ENCODE measurements around the gene COL5A1. TPM values are rescaled to one million over a fixed set of nuclear protein-coding genes. Genes with fewer than 3 reads are reported as not detected.

COL5A1 gene
- total RNA-seq, 2 experiments from 2014 or later, result 0.12 to 0.19 TPM

DNA sequence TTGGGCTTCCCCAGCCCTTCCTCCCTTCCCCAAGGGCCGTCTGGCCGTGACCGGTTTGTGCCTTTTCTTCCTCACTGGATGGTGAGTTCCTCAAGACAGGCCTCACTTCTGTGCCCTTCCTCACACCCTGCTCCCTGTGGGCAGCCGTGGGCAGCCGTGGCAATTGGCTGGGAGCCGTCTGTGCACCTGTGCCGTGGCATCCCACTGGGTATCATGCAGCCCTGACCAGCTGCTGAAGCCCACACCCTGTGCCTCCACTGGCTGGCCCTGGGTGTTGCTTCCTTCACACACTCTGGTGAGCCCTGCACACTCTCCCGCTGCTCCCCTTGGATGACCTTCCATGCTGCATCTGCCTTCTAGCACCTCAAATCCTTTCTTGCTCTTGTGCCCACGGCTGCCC lies 100.2 kb downstream of the COL5A1 start:
- no peaks in the 10 kb centered on the region for H3K9me3 Mint-ChIP-seq

DNA sequence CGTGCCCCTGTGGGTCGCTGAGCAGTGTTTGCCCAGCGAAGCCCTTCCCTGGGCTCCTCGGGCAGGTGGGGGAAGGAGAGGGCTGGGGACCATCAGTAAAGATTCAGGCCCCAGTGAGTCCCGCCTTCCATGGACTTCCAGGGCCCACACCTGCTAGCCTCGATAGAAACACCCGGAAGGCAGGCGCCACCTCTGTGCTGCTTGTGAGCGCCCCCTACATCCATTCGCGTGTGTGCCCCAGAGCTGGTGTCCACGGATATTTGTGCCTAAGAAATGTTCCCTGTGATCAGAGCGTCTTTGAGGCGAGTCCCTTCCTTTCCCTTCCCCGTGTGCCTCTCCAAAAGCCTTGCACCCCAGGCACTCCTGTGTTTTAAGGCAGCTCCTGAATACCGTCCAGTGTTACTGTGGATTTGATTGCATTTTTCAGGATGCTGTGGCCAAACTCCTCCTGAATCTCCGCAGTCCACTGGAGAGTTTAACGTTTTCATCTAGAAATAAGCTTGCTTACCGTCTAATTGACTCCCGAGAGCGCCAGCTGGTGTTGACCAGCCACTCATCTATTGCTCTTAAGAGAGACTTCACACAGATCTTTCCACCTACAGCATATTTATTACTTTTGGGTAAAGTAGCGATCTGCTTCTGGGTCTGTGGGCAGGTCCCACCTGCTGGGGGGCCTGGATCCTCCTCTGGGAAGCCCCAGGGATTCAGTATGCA lies 101.4 kb downstream of the COL5A1 start:
- H3K4me3 Mint-ChIP-seq, result no peak overlapping the region
- no peak overlapping the region for H3K27ac Mint-ChIP-seq
- no peak for DNase-seq
- no peaks in the 10 kb centered on the region for H3K4me1 Mint-ChIP-seq (ENCODE audit: low read depth)
- H3K27me3 Mint-ChIP-seq, result no peaks in the 10 kb centered on the region
- no peaks in the 10 kb centered on the region for H3K36me3 Mint-ChIP-seq
- CTCF ChIA-PET, result interaction anchor here (0.6 kb wide), 1 partner anchor 1561 kb away, joined by 3 read pairs; no protein-coding TSS in a partner anchor
- H3K9me3 Mint-ChIP-seq, result peaks cover 7% of the 10 kb centered on the region
- intact Hi-C loops (cut with micrococcal nuclease), result no loop called here
- POLR2A ChIA-PET, result no interaction called here

More for the DNA sequence above, 100.2 kb downstream of the COL5A1 start:
- no peaks in the 10 kb centered on the region for H3K27me3 Mint-ChIP-seq
- no peak overlapping the region for H3K4me3 Mint-ChIP-seq
- H3K36me3 Mint-ChIP-seq, result no peaks in the 10 kb centered on the region
- CTCF ChIA-PET, result no interaction called here
- intact Hi-C loops (cut with micrococcal nuclease), result no loop called here
- POLR2A ChIA-PET, result no interaction called here
- no peak for DNase-seq
- H3K4me1 Mint-ChIP-seq (ENCODE audit: low read depth), result no peaks in the 10 kb centered on the region
- no peak overlapping the region for H3K27ac Mint-ChIP-seq

- Mint-ChIP-seq H3K27ac (no peak overlapping the region), H3K36me3 (no peaks in the 10 kb centered on the region), H3K27me3 (no peaks in the 10 kb centered on the region), H3K4me1 (ENCODE audit: low read depth) (no peaks in the 10 kb centered on the region), H3K4me3 (no peak overlapping the region), H3K9me3 (peaks cover 12% of the 10 kb centered on the region)
- ChIA-PET POLR2A (no interaction called here), CTCF (no interaction called here)
- intact Hi-C loops (cut with micrococcal nuclease), result no loop called here
- no peak for DNase-seq
Measured at GRCh38 chr9:134743853-134744252, 102.2 kb downstream of the COL5A1 start.

DNA sequence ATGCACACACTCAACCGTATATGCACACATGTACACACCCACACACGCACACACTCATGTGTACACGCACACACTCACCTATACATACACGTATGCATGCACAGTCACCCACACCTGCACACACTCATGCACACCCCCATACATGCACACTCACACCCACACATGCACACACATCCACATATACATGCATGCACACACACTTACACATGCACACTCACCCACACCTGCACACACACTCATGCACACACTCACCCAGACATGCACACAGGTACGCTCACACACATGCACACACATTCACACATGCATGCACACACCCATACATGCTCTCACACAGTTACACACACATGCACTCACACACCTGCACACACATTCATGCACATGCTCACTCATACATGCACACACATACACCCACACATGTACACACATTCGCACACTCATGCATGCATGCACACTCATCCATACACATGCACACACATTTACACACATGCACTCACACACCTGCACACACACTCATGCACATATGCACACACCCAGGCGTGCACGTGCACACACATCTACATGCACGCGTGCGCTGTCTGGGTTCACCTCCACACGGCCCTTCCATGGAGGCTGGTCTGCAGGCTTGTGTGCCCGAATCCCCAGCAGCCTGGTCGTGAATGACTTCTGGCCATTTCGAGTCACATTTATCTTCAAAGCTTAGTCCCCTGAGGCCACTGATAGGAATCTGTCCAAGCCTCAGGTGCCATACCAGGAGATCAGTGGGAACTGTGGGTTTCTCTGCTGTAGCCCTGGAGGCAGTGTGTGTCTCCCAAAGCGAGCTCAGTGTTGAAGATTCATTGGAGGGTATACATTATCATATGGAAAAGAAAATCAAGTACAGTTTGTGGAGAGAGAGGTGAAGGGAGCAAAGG lies 103.0 kb downstream of the COL5A1 start:
- Mint-ChIP-seq H3K9me3 (peaks cover 12% of the 10 kb centered on the region), H3K4me1 (ENCODE audit: low read depth) (no peaks in the 10 kb centered on the region), H3K4me3 (no peak overlapping the region), H3K27ac (no peak overlapping the region), H3K36me3 (no peaks in the 10 kb centered on the region), H3K27me3 (no peaks in the 10 kb centered on the region)
- ChIA-PET POLR2A (no interaction called here), CTCF (no interaction called here)
- DNase-seq, result no peak
- intact Hi-C loops (cut with micrococcal nuclease), result no loop called here

GRCh38 chr9:134747951-134748489 lies 106.4 kb downstream of the COL5A1 start:
- POLR2A ChIA-PET, result no interaction called here
- no peaks in the 10 kb centered on the region for H3K36me3 Mint-ChIP-seq
- no peaks in the 10 kb centered on the region for H3K4me1 Mint-ChIP-seq (ENCODE audit: low read depth)
- no peak overlapping the region for H3K27ac Mint-ChIP-seq
- no peak for DNase-seq
- CTCF ChIA-PET, result no interaction called here
- no peaks in the 10 kb centered on the region for H3K27me3 Mint-ChIP-seq
- intact Hi-C loops (cut with micrococcal nuclease), result no loop called here
- H3K9me3 Mint-ChIP-seq, result peaks cover 12% of the 10 kb centered on the region
- H3K4me3 Mint-ChIP-seq, result no peak overlapping the region

DNA sequence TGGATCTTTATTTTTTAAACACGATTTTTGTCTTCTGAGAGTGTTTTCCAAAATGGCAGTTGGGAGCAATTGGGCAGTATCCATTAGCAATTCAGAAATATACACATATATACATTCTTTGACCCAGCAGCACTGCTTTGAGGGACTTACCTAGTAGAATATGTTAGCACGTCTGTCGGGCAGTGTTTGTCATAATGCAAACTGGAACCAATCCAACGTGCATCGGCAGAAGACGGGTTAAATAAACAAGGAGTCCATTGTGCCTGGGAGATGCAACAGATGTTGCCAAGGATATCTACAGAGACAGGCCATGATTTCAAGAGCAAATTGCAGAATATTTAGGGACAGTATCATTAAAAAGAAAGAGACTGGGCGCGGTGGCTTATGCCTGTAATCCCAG lies 107.0 kb downstream of the COL5A1 start:
- intact Hi-C loops (cut with micrococcal nuclease), result no loop called here
- Mint-ChIP-seq H3K27me3 (no peaks in the 10 kb centered on the region), H3K27ac (no peak overlapping the region), H3K36me3 (no peaks in the 10 kb centered on the region), H3K4me3 (no peak overlapping the region), H3K9me3 (peaks cover 12% of the 10 kb centered on the region), H3K4me1 (ENCODE audit: low read depth) (no peaks in the 10 kb centered on the region)
- CTCF ChIA-PET, result no interaction called here
- no peak for DNase-seq
- POLR2A ChIA-PET, result no interaction called here

DNA sequence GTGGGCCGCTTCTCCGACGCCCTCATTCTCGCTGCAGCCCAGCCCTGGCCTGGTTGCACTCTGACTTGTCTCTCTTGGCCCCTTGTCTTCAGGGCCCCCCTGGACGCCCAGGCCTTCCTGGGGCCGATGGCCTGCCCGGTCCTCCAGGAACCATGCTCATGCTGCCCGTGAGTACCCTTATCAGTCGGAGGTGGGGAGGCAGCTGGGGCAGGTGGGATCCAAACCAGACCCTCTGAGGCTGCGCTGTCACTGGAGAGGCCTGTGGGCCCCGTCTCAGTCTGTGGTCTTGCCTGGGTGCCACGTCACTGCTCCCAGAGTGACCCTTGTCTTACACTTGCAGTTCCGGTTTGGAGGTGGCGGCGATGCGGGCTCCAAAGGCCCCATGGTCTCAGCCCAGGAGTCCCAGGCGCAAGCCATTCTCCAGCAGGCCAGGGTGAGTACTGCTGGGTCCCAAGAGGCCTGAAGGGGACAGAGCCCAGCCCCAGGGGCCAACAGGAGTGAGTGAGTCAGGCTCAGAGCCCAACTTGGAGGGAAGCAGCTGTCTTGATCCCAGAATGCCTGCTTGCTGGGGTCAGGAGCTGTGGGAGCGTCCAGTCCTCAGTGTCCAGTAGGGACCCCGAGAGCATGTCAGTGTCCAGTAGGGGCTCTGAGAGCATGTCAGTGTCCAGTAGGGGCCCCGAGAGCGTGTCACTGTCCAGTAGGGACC lies 109.0 kb downstream of the COL5A1 start:
- no peak for DNase-seq
- H3K9me3 Mint-ChIP-seq, result peaks cover 12% of the 10 kb centered on the region
- intact Hi-C loops (cut with micrococcal nuclease), result no loop called here
- H3K27me3 Mint-ChIP-seq, result no peaks in the 10 kb centered on the region
- ChIA-PET CTCF (no interaction called here), POLR2A (no interaction called here)
- no peaks in the 10 kb centered on the region for H3K4me1 Mint-ChIP-seq (ENCODE audit: low read depth)
- no peaks in the 10 kb centered on the region for H3K36me3 Mint-ChIP-seq
- H3K4me3 Mint-ChIP-seq, result no peak overlapping the region
- H3K27ac Mint-ChIP-seq, result no peak overlapping the region

GRCh38 chr9:134751622-134752021 lies 110.0 kb downstream of the COL5A1 start:
- Mint-ChIP-seq H3K9me3 (peaks cover 12% of the 10 kb centered on the region), H3K36me3 (no peaks in the 10 kb centered on the region), H3K4me1 (ENCODE audit: low read depth) (no peaks in the 10 kb centered on the region), H3K4me3 (no peak overlapping the region), H3K27ac (no peak overlapping the region), H3K27me3 (no peaks in the 10 kb centered on the region)
- intact Hi-C loops (cut with micrococcal nuclease), result no loop called here
- POLR2A ChIA-PET, result no interaction called here
- CTCF ChIA-PET, result no interaction called here
- no peak for DNase-seq

DNA sequence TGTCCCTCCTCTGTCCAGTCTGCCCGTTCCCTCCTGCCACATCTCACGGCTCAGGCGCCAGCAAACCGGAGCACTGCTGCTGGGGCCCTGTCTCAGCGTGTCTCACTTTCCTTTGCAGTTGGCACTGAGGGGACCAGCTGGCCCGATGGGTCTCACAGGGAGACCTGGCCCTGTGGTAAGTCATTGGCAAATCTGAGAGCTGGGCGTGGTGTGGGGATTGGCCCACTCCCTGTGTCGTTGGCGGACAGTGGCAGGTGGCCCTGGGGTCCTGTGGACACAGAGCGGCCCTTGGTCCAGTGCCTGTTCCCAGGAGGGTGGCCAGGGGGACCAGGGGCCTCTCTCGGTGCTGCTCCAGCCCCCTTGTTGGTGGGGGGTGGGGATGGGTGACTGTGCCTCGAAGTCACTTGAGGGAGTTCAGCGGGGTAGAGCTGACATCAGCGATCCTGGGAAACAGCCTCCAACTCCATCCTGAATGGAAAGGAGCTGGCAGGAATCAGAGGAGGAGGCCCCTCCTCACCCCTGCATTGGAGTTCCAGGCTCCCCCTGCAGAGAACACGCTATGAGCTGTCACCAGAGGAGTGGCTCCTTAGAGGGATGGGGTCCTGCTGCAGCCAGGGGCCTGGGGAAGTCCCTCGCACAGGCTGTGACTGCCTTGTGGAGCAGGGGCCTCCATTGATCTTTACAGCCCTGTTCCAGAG lies 111.0 kb downstream of the COL5A1 start:
- DNase-seq, result no peak

DNA sequence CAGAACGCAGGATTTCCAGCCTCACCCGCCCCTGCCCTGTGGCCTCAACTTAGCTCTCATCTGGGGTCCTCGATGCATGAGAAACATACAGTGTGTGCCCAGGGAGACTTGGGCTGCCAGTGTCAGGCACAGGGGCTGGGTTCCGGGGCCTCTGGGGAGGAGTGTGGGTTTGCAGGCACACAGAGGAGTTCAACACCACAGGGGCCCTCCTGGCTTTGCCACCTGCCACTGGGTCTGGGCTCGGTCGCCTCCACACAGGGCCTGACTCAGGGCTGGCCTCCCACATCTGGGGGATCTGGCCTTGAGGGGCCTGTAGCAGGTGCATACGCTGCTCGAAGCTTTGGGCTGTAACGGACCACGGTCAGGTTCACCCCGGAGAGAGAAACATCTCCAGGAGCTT lies 111.6 kb downstream of the COL5A1 start:
- Mint-ChIP-seq H3K27me3 (no peaks in the 10 kb centered on the region), H3K36me3 (no peaks in the 10 kb centered on the region), H3K4me1 (ENCODE audit: low read depth) (no peaks in the 10 kb centered on the region), H3K9me3 (peaks cover 4% of the 10 kb centered on the region), H3K4me3 (no peak overlapping the region), H3K27ac (no peak overlapping the region)
- no peak for DNase-seq
- intact Hi-C loops (cut with micrococcal nuclease), result no loop called here
- ChIA-PET POLR2A (no interaction called here), CTCF (no interaction called here)

More for the DNA sequence above, 111.0 kb downstream of the COL5A1 start:
- Mint-ChIP-seq H3K4me1 (ENCODE audit: low read depth) (no peaks in the 10 kb centered on the region), H3K27ac (no peak overlapping the region), H3K9me3 (peaks cover 8% of the 10 kb centered on the region), H3K36me3 (no peaks in the 10 kb centered on the region), H3K27me3 (no peaks in the 10 kb centered on the region), H3K4me3 (no peak overlapping the region)
- ChIA-PET POLR2A (no interaction called here), CTCF (no interaction called here)
- intact Hi-C loops (cut with micrococcal nuclease), result no loop called here

- Mint-ChIP-seq H3K9me3 (no peaks in the 10 kb centered on the region), H3K27ac (no peak overlapping the region), H3K27me3 (no peaks in the 10 kb centered on the region), H3K4me3 (no peak overlapping the region), H3K36me3 (no peaks in the 10 kb centered on the region), H3K4me1 (ENCODE audit: low read depth) (no peaks in the 10 kb centered on the region)
- intact Hi-C loops (cut with micrococcal nuclease), result no loop called here
- ChIA-PET POLR2A (no interaction called here), CTCF (no interaction called here)
- no peak for DNase-seq
Measured at GRCh38 chr9:134755221-134755907, 113.8 kb downstream of the COL5A1 start.

Measured in activated CD4-positive, alpha-beta memory T cell treated with anti-CD3 and anti-CD28 coated beads for 36 hours (primary cell).